ENCODE data around the gene BHMT. TPM values are rescaled to one million over a fixed set of nuclear protein-coding genes. Genes with fewer than 3 reads are reported as not detected.

Gene BHMT
- total RNA-seq, 1 experiment from 2014 or later: 0.72 TPM

- Mint-ChIP-seq H3K27ac (no peak within 1 kb of the TSS), H3K36me3 (ENCODE audit: insufficient read depth in 1 of 3, low read depth in 3 of 3) (peaks cover 0 to 4% (median 4%) of the 10 kb centered on the region in 3 experiments; a peak in 2 of 7 replicates), H3K9me3 (peaks cover 0 to 10% of the 10 kb centered on the region in 2 experiments; a peak in 3 of 5 replicates), H3K4me3 (no peak within 1 kb of the TSS), H3K27me3 (ENCODE audit: low read depth) (peaks cover 3% of the 10 kb centered on the region; the same call in 1 of the 2 replicates), H3K4me1 (peaks cover 0 to 7% of the 10 kb centered on the region in 2 experiments; a peak in 1 of 4 replicates)
- Histone ChIP-seq H2BK12ac (ENCODE audit: insufficient read length, low read depth, low read length) (no peak within 1 kb of the TSS), H3K14ac (ENCODE audit: insufficient read depth, low read length) (no peak within 1 kb of the TSS), H3K9ac (ENCODE audit: extremely low read depth, insufficient read length, low read length) (no peak within 1 kb of the TSS), H3K9me3 (ENCODE audit: control insufficient read depth, low read depth, low read length) (no peaks in the 10 kb centered on the region), H2BK20ac (ENCODE audit: low read depth, low read length, poor library complexity, severe bottlenecking) (no peak within 1 kb of the TSS), H3K79me2 (ENCODE audit: insufficient read depth, low read length) (no peaks in the 10 kb centered on the region), H4K20me1 (ENCODE audit: control insufficient read depth, insufficient read depth, insufficient read length) (no peaks in the 10 kb centered on the region), H3K79me1 (ENCODE audit: insufficient read depth, low read depth, low read length, poor library complexity, severe bottlenecking) (no peaks in the 10 kb centered on the region), H3K27me3 (ENCODE audit: insufficient read depth, low read length) (no peaks in the 10 kb centered on the region), H4K8ac (replicated peaks; ENCODE audit: insufficient read length, low read depth, low read length) (no peak within 1 kb of the TSS), H3K4me2 (ENCODE audit: insufficient read depth, insufficient read length, low read length) (no peak within 1 kb of the TSS), H2BK15ac (ENCODE audit: low read depth, low read length) (no peak within 1 kb of the TSS), H3K18ac (ENCODE audit: insufficient read length, low read depth, low read length) (no peak within 1 kb of the TSS), H3K27ac (ENCODE audit: insufficient read length, low read depth, low read length) (no peak within 1 kb of the TSS), H2BK120ac (ENCODE audit: low read depth, low read length, poor library complexity, severe bottlenecking) (no peak within 1 kb of the TSS), H2AK5ac (ENCODE audit: insufficient read length, low read length) (no peak within 1 kb of the TSS), H2BK5ac (ENCODE audit: insufficient read length, low read length) (no peak within 1 kb of the TSS), H3K23ac (ENCODE audit: insufficient read length, low read depth, low read length) (no peak within 1 kb of the TSS), H3T11ph (ENCODE audit: low read length) (no peak within 1 kb of the TSS), H3K4me1 (ENCODE audit: insufficient read depth, low read length) (no peaks in the 10 kb centered on the region), H2AFZ (ENCODE audit: low read length) (no peak within 1 kb of the TSS), H3K56ac (ENCODE audit: insufficient read length, low read depth, low read length) (no peak within 1 kb of the TSS), H4K5ac (ENCODE audit: insufficient read length, low read depth, low read length) (no peak within 1 kb of the TSS), H4K91ac (ENCODE audit: insufficient read length, low read depth, low read length) (no peak within 1 kb of the TSS), H3K23me2 (ENCODE audit: insufficient read length, low read depth, low read length, poor library complexity, severe bottlenecking) (no peaks in the 10 kb centered on the region), H3K4ac (ENCODE audit: low read depth, low read length) (no peak within 1 kb of the TSS)
- TF ChIP-seq CTCF (conservative IDR thresholded peaks at IDR 0.05): no peak
- no CpG with 5 or more reads among the region's 79 CpGs for WGBS (ENCODE audit: extremely low coverage, insufficient read length, low lambda C conversion rate)
- peak; percentile 37 for DNase-seq
These were observed 41.9 kb upstream of the BHMT start, which contains the start of the genes BHMT2 and DMGDH for GRCh38 chr5:79069488-79070349. BHMT2 (plus strand) TSS chr5:79069767; CDS start chr5:79069783, 16 bp downstream. DMGDH (minus strand) TSS chr5:79069674; CDS start chr5:79069620, 54 bp downstream.
